ENCODE measurements around the gene PLXNA4.

DNA sequence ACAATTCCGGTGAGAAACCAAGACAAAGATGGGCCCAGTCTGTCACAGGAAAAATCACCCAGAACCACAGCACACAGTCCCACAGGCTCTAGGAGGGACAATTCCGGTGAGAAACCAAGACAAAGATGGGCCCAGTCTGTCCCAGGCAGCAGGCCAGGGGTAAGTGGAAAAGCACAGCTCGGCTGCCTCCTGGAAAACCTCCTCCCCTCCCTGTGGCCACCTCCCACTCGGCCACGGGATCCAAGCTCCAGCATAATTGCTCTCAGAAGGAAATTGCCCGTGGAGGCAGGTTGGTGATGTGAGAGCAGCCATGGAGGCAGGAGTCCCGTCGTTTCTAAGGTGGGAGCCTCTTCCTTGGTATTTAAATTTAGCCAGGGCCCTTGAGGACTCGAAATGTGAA, 95.7 kb downstream of the PLXNA4 start:
- TF ChIP-seq REST (IDR thresholded peaks at IDR 0.05; ENCODE audit: unreplicated experiment) = no peak
- TF ChIP-seq, protein P1, sequence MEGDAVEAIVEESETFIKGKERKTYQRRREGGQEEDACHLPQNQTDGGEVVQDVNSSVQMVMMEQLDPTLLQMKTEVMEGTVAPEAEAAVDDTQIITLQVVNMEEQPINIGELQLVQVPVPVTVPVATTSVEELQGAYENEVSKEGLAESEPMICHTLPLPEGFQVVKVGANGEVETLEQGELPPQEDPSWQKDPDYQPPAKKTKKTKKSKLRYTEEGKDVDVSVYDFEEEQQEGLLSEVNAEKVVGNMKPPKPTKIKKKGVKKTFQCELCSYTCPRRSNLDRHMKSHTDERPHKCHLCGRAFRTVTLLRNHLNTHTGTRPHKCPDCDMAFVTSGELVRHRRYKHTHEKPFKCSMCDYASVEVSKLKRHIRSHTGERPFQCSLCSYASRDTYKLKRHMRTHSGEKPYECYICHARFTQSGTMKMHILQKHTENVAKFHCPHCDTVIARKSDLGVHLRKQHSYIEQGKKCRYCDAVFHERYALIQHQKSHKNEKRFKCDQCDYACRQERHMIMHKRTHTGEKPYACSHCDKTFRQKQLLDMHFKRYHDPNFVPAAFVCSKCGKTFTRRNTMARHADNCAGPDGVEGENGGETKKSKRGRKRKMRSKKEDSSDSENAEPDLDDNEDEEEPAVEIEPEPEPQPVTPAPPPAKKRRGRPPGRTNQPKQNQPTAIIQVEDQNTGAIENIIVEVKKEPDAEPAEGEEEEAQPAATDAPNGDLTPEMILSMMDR (conservative IDR thresholded peaks at IDR 0.05; ENCODE audit: low read depth in 2 of 2) = no peak
- TF ChIP-seq EZH2 (IDR thresholded peaks at IDR 0.05; ENCODE audit: low read depth, unreplicated experiment) = no peak
- TF ChIP-seq EZH2phosphoT487 (IDR thresholded peaks at IDR 0.05; ENCODE audit: unreplicated experiment) = no peak
- no peak for TF ChIP-seq POLR2AphosphoS5 (IDR thresholded peaks at IDR 0.05; ENCODE audit: low read depth)
- TF ChIP-seq ZNF331 (CRISPR knock-in tag; IDR thresholded peaks at IDR 0.05; ENCODE audit: low read depth) = no peak
- no peak for TF ChIP-seq CREB1 (CRISPR knock-in tag; IDR thresholded peaks at IDR 0.05; ENCODE audit: low read depth)
- no peak for TF ChIP-seq ZNF114 (CRISPR knock-in tag; IDR thresholded peaks at IDR 0.05)
- no peak for TF ChIP-seq ZNF462 (CRISPR knock-in tag; IDR thresholded peaks at IDR 0.05)
- no peak for TF ChIP-seq NANOG (IDR thresholded peaks at IDR 0.05; ENCODE audit: borderline replicate concordance)
- TF ChIP-seq JUNB (IDR thresholded peaks at IDR 0.05; ENCODE audit: unreplicated experiment) = no peak

Data from GM23338 (cell line).